CD14-positive monocyte (primary cell): ENCODE measurements around the gene TRAK2. TPM values are rescaled to one million over a fixed set of nuclear protein-coding genes. Genes with fewer than 3 reads are reported as not detected.

Experiments used
- DNase-seq, 3 donors: peaks; one replicate each; pipeline ENCODE4 v3.0.0-alpha.2; 2011 to 2022
- H2AFZ ChIP-seq: 2 replicates; pipeline ENCODE4 v1.6.0; 2012; ENCODE audit warnings: mild to moderate bottlenecking, low read depth, low read length, inconsistent platforms; ENCODE audit not compliant: insufficient read depth, poor library complexity, severe bottlenecking
- H3K27ac ChIP-seq, 2 donors: 1 replicate in 1 of 2; 2 replicates in 1 of 2; pipeline ENCODE4 v1.5.1; 2012 to 2013; ENCODE audit warnings: low read length in 2 of 2, control low read depth in 1 of 2, inconsistent platforms in 1 of 2, low read depth in 1 of 2, mild to moderate bottlenecking in 1 of 2
- H3K27me3 ChIP-seq, 2 donors: one replicate each; pipeline versions ENCODE4 v1.6.0 to v1.6.1; 2011 to 2013; ENCODE audit warnings: low read length in 2 of 2; ENCODE audit not compliant: control insufficient read depth in 2 of 2, insufficient read depth in 2 of 2
- H3K36me3 ChIP-seq, 2 donors: replicated peaks in 1 of 2; 1 replicate in 1 of 2; 2 replicates in 1 of 2; pipeline versions ENCODE4 v1.5.1 to v1.6.1; 2012 to 2013; ENCODE audit warnings: low read length in 2 of 2, control low read depth in 1 of 2, inconsistent platforms in 1 of 2, mild to moderate bottlenecking in 1 of 2; ENCODE audit not compliant: insufficient read depth in 2 of 2, control insufficient read depth in 1 of 2
- H3K4me1 ChIP-seq, 2 donors: 1 replicate in 1 of 2; 2 replicates in 1 of 2; pipeline versions ENCODE4 v1.5.1 to v1.6.1; 2012 to 2013; ENCODE audit warnings: low read length in 2 of 2, control low read depth in 1 of 2, inconsistent platforms in 1 of 2, mild to moderate bottlenecking in 1 of 2, moderate library complexity in 1 of 2; ENCODE audit not compliant: insufficient read depth in 2 of 2, control insufficient read depth in 1 of 2
- H3K4me2 ChIP-seq: replicated peaks from 2 replicates; pipeline ENCODE3; 2012; ENCODE audit warnings: low read length, moderate library complexity, mild to moderate bottlenecking; ENCODE audit not compliant: poor library complexity, severe bottlenecking; ENCODE audit errors: extremely low read depth
- H3K4me3 ChIP-seq, 3 experiments: fragments of 200-600 bp in 1 of 3; sonication (generic) in 1 of 3; replicated peaks in 1 of 3; 1 replicate in 2 of 3; 2 replicates in 1 of 3; pipeline ENCODE4 v1.5.1; 2011 to 2013; ENCODE audit warnings: low read length in 3 of 3, mild to moderate bottlenecking in 3 of 3, control low read depth in 2 of 3, low read depth in 2 of 3, inconsistent platforms in 1 of 3, moderate library complexity in 1 of 3
- H3K79me2 ChIP-seq: 2 replicates; pipeline ENCODE4 v1.6.0; 2012; ENCODE audit warnings: mild to moderate bottlenecking, control low read depth, inconsistent platforms, low read length, moderate library complexity; ENCODE audit not compliant: insufficient read depth
- H3K9ac ChIP-seq: 2 replicates; pipeline ENCODE4 v1.6.0; 2017; ENCODE audit warnings: low read length, mild to moderate bottlenecking; ENCODE audit not compliant: insufficient read depth, poor library complexity, severe bottlenecking
- H3K9me3 ChIP-seq, 2 donors: replicated peaks in 1 of 2; 1 replicate in 1 of 2; 2 replicates in 1 of 2; pipeline versions ENCODE4 v1.5.1 to v1.6.1; 2012 to 2013; ENCODE audit warnings: low read length in 2 of 2, control low read depth in 1 of 2; ENCODE audit not compliant: control insufficient read depth in 1 of 2, insufficient read depth in 1 of 2
- H4K20me1 ChIP-seq: 2 replicates; pipeline ENCODE4 v1.6.0; 2012; ENCODE audit warnings: mild to moderate bottlenecking, low read length, control low read depth, moderate library complexity; ENCODE audit not compliant: insufficient read depth
- H3K27ac Mint-ChIP-seq, 7 donors: one replicate each; pipeline ENCODE4 v1.8.0; 2020; ENCODE audit warnings: mild to moderate bottlenecking in 7 of 7, mixed read lengths in 7 of 7, moderate library complexity in 6 of 7, inconsistent platforms in 2 of 7
- H3K27me3 Mint-ChIP-seq, 3 donors: one replicate each; pipeline ENCODE4 v1.8.0; 2021 to 2022; ENCODE audit warnings: low read depth in 3 of 3, mild to moderate bottlenecking in 3 of 3, mixed read lengths in 3 of 3, moderate library complexity in 3 of 3, inconsistent platforms in 1 of 3
- H3K36me3 Mint-ChIP-seq, 2 donors: one replicate each; pipeline ENCODE4 v1.8.0; 2020; ENCODE audit warnings: mixed read lengths in 2 of 2, inconsistent platforms in 1 of 2, mild to moderate bottlenecking in 1 of 2
- H3K4me1 Mint-ChIP-seq: one replicate; pipeline ENCODE4 v1.8.0; 2020; ENCODE audit warnings: mild to moderate bottlenecking, mixed read lengths
- H3K4me3 Mint-ChIP-seq, 2 donors: one replicate each; pipeline ENCODE4 v1.8.0; 2020; ENCODE audit warnings: mild to moderate bottlenecking in 2 of 2, mixed read lengths in 2 of 2, moderate library complexity in 1 of 2
- H3K9me3 Mint-ChIP-seq, 7 donors: one replicate each; pipeline ENCODE4 v1.8.0; 2020 to 2022; ENCODE audit warnings: mixed read lengths in 7 of 7, mild to moderate bottlenecking in 6 of 7, moderate library complexity in 6 of 7, inconsistent platforms in 2 of 7
- CTCF ChIP-seq: fragments of 200-600 bp; IDR thresholded peaks from one replicate; pipeline ENCODE4 v1.8.0; 2022; ENCODE audit warnings: antibody characterized with exemption, mild to moderate bottlenecking
- WGBS: methylation state at CpG from one replicate; pipeline ENCODE4 v1.1.5; 2013; ENCODE audit warnings: missing lambda C conversion rate; ENCODE audit not compliant: insufficient coverage; 5-methylcytosine and 5-hydroxymethylcytosine counted together
- intact Hi-C, 2 donors: fragments of 100-400 bp; cut with micrococcal nuclease; formaldehyde crosslinking; loops; one replicate each; pipeline versions ENCODE4 v1.15.0 to v1.15.1; 2023
- polyA plus RNA-seq, 3 donors: library from polyadenylated mRNA; depleted of rRNA in 1 of 3; unstranded in 2 of 3; stranded (reverse) in 1 of 3; fragments of 300-500 nt in 2 of 3; fragments of >200 nt in 1 of 3; fragmentation: Illumina TruSeq in 2 of 3; gene quantifications; 1 replicate in 2 of 3; 2 replicates in 1 of 3; pipeline ENCODE4 v1.2.3, GENCODE V29; 2012 to 2021

TRAK2 gene
- polyA plus RNA-seq, 3 donors: 7.6 to 16.8 (median 15.3) TPM

- WGBS: no CpG with 5 or more reads among the region's 5 CpGs
- H3K27me3 Mint-ChIP-seq: no peaks in the 10 kb centered on the region
Measured at GRCh38 chr2:201378496-201379397, 72.5 kb downstream of the TRAK2 start.

GRCh38 chr2:201377218-201377617 is 74.0 kb downstream of the TRAK2 start:
- Histone ChIP-seq H3K79me2 (no peaks in the 10 kb centered on the region), H3K9ac (no peak overlapping the region), H3K4me3 (no peak overlapping the region), H3K4me2 (no peak overlapping the region), H3K36me3 (peaks cover 20 to 57% of the 10 kb centered on the region in 2 donors), H3K9me3 (no peaks in the 10 kb centered on the region), H4K20me1 (no peaks in the 10 kb centered on the region), H3K27ac (no peak overlapping the region), H3K27me3 (no peaks in the 10 kb centered on the region), H3K4me1 (no peaks in the 10 kb centered on the region), H2AFZ (no peak overlapping the region)
- Mint-ChIP-seq H3K36me3 (peaks cover 47 to 54% of the 10 kb centered on the region in 2 donors), H3K27me3 (no peaks in the 10 kb centered on the region), H3K9me3 (peaks cover 0 to 10% (median 6%) of the 10 kb centered on the region in 7 donors), H3K4me3 (no peak overlapping the region), H3K4me1 (no peaks in the 10 kb centered on the region), H3K27ac (peak overlapping the region in 1 of 7 donors; percentile 18)
- WGBS: 100% methylated on average over 3 of the region's 3 CpGs
- intact Hi-C loops: no loop called here
- DNase-seq: no peak
- TF ChIP-seq CTCF: no peak

More at GRCh38 chr2:201378496-201379397, 72.5 kb downstream of the TRAK2 start:
- intact Hi-C loops: no loop called here
- Histone ChIP-seq H3K9me3 (no peaks in the 10 kb centered on the region), H3K9ac (no peak overlapping the region), H3K4me3 (no peak overlapping the region), H4K20me1 (no peaks in the 10 kb centered on the region), H3K4me2 (no peak overlapping the region), H3K4me1 (no peaks in the 10 kb centered on the region), H3K79me2 (no peaks in the 10 kb centered on the region), H3K36me3 (peaks cover 28 to 72% of the 10 kb centered on the region in 2 donors), H2AFZ (no peak overlapping the region), H3K27ac (no peak overlapping the region), H3K27me3 (no peaks in the 10 kb centered on the region)
- Mint-ChIP-seq H3K36me3 (peaks cover 52% of the 10 kb centered on the region in 2 donors), H3K9me3 (peaks cover 0 to 10% (median 2%) of the 10 kb centered on the region in 7 donors), H3K4me1 (no peaks in the 10 kb centered on the region), H3K4me3 (no peak overlapping the region), H3K27ac (peak overlapping the region in 1 of 7 donors; percentile 77)
- DNase-seq: no peak
- TF ChIP-seq CTCF: no peak
